Esophagus squamous epithelium (tissue), 5 donors: Measurements from ENCODE around the gene SMPD3. TPM values are rescaled to one million over a fixed set of nuclear protein-coding genes. Genes with fewer than 3 reads are reported as not detected.

Source experiments
- DNase-seq: peaks from one replicate; lab custom pipeline; 2025; lab: John Stamatoyannopoulos, UW
- H3K27ac ChIP-seq, 4 donors: fragments of 200-600 bp; sonication (generic); one replicate each; pipeline ENCODE4 v1.5.1; 2016 to 2019; ENCODE audit warnings: mild to moderate bottlenecking in 1 of 4
- H3K27me3 ChIP-seq, 4 donors: fragments of 200-600 bp; sonication (generic); 1 replicate in 3 of 4; 2 replicates in 1 of 4; pipeline versions ENCODE4 v1.5.1 to v1.6.0; 2017 to 2021; ENCODE audit warnings: antibody characterized with exemption in 1 of 4
- H3K36me3 ChIP-seq, 3 donors: fragments of 200-600 bp; sonication (generic); one replicate each; pipeline ENCODE4 v1.5.1; 2016 to 2019
- H3K4me1 ChIP-seq, 3 donors: fragments of 200-600 bp; sonication (generic); one replicate each; pipeline ENCODE4 v1.5.1; 2017 to 2019
- H3K4me3 ChIP-seq, 4 donors: fragments of 200-600 bp; sonication (generic); 1 replicate in 3 of 4; 2 replicates in 1 of 4; pipeline ENCODE4 v1.5.1; 2016 to 2019; ENCODE audit warnings: mild to moderate bottlenecking in 2 of 4, moderate library complexity in 1 of 4
- H3K9me3 ChIP-seq, 3 donors: fragments of 200-600 bp; sonication (generic); one replicate each; pipeline ENCODE4 v1.5.1; 2016 to 2019
- POLR2A ChIP-seq, 4 donors: fragments of 450-650 bp; IDR thresholded peaks; one replicate each; pipeline ENCODE4 v1.6.1; 2017; ENCODE audit warnings: antibody characterized with exemption in 4 of 4, mild to moderate bottlenecking in 4 of 4, moderate library complexity in 3 of 4
- WGBS, 2 donors: methylation state at CpG; one replicate each; pipeline ENCODE4 v1.1.5; 2018; 5-methylcytosine and 5-hydroxymethylcytosine counted together
- intact Hi-C: fragments of 100-400 bp; cut with DNase I; formaldehyde crosslinking; loops from one replicate; pipeline ENCODE4 v1.15.0; 2022
- total RNA-seq, 4 donors: library from RNA; depleted of rRNA; stranded (reverse); fragments of >200 nt; gene quantifications; one replicate each; pipeline ENCODE4 v1.1.0, GENCODE V29; 2016
- TF ChIP-seq, protein P1 (sequence below), 6 experiments: fragments of 450-650 bp in 4 of 6; fragments of 200-600 bp in 2 of 6; sonication (generic) in 2 of 6; IDR thresholded peaks; one replicate each; pipeline ENCODE4 v1.5.1; 2016 to 2019; ENCODE audit warnings: antibody characterized with exemption in 6 of 6, mild to moderate bottlenecking in 4 of 6, moderate library complexity in 4 of 6
- donor health status: DM: yes; HTN: yes; CAD: no.

Gene SMPD3
- total RNA-seq, 4 donors from 2014 or later: 0.18 to 2.3 (median 0.92) TPM

DNA sequence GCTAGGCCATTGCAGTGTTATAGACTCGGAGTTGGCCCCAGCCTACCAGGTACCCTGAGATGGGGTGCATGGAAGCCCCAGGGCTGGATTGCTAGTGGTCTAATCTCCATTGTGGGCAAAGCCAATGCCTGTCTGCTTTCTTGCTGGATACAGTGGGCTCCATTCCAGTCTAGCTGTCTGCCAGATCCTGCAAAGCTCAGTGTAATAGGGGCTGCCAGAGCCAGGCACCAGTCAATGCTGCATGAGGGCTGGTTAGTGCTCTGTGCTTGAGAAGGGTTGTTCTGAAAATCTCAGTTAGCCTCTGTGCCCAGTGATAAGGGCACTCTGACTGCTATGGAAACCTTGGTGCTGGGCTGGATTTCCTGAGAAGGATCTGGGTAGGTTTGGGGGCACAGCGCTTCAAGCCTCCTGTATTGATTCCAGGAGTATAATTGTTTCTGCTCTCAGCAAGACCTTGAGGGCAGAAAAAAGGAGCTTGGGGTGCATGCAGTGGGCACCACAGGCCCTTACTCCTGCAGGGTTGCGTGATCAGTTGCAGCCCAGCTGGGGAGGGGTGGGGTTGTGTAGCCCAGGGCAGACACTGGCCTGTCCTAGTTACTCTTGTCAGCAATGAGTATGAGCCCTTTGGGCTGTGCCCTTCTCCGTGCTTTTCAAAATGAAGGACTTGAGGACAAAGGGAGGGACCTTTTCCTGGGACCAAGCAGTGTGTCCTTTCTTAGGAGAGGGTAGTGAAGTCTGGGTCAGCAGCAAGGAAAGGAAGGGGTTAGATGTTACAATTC, 19.0 kb downstream of the SMPD3 start:
- Histone ChIP-seq H3K27me3 (peaks cover 0 to 30% (median 0%) of the 10 kb centered on the region in 4 donors), H3K27ac (no peak overlapping the region), H3K4me1 (peaks cover 0 to 3% (median 0%) of the 10 kb centered on the region in 3 donors), H3K4me3 (no peak overlapping the region), H3K36me3 (no peaks in the 10 kb centered on the region), H3K9me3 (no peaks in the 10 kb centered on the region)
- DNase-seq: no peak
- TF ChIP-seq, protein P1, sequence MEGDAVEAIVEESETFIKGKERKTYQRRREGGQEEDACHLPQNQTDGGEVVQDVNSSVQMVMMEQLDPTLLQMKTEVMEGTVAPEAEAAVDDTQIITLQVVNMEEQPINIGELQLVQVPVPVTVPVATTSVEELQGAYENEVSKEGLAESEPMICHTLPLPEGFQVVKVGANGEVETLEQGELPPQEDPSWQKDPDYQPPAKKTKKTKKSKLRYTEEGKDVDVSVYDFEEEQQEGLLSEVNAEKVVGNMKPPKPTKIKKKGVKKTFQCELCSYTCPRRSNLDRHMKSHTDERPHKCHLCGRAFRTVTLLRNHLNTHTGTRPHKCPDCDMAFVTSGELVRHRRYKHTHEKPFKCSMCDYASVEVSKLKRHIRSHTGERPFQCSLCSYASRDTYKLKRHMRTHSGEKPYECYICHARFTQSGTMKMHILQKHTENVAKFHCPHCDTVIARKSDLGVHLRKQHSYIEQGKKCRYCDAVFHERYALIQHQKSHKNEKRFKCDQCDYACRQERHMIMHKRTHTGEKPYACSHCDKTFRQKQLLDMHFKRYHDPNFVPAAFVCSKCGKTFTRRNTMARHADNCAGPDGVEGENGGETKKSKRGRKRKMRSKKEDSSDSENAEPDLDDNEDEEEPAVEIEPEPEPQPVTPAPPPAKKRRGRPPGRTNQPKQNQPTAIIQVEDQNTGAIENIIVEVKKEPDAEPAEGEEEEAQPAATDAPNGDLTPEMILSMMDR (IDR thresholded peaks at IDR 0.05): no peak
- TF ChIP-seq POLR2A (IDR thresholded peaks at IDR 0.05): no peak
- 100% methylated on average over 2 of the region's 4 CpGs; no CpG with 5 or more reads in 1 of the 2 donors for WGBS, 2 donors
- intact Hi-C loops: no loop called here

DNA sequence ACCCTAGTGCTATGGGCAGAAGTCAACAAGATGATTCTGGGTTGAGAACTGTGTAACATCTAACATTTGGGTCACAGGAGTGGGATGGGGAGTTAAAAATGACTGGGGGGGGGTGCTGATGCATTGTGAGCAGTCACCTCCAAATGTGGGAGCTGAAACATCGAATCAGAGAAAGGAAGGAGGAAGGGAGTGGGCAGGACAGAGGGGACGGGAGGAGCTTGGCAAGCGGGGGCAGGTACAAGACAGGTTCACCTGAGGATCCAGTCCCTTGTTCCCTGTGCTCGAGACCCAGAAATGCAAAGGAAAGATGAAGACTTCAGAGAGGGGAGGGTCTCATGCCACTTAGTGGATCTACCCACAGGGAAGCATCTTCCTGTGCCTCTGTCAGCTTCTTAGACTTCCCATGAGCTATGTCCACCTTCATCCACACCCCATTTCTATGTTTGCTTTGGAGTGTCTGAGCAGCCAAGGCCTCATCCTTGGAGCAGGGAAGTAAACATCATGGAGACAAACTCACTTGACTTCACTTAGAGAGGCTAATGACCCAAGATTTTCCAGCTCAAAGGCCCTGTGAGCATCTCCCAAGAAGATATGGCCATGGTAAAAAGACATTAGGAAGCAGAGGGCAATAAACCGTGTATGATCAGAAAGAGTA, 20.5 kb downstream of the SMPD3 start:
- Histone ChIP-seq H3K9me3 (no peaks in the 10 kb centered on the region), H3K36me3 (no peaks in the 10 kb centered on the region), H3K4me1 (peaks cover 0 to 3% (median 0%) of the 10 kb centered on the region in 3 donors), H3K27ac (no peak overlapping the region), H3K27me3 (peaks cover 0 to 42% (median 0%) of the 10 kb centered on the region in 4 donors), H3K4me3 (no peak overlapping the region)
- 68 to 73% methylated on average over 5 of the region's 5 CpGs for WGBS, 2 donors
- DNase-seq: no peak
- TF ChIP-seq, protein P1 (IDR thresholded peaks at IDR 0.05): no peak
- intact Hi-C loops: no loop called here

DNA sequence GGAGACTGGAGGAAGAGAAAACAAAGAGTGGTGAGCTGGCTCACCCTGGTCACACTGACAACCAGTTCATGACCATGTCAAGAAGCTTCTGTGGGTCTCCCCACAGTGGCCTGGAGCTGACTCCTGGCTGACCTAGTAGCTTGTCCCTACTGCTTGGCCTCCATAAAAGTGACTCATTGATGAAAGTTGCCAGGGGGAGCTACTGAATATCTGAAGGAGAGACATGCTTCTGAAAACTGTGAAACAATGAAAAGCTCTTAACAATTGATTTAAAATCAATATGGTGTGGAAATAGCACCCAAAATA, 22.0 kb downstream of the SMPD3 start:
- Histone ChIP-seq H3K36me3 (no peaks in the 10 kb centered on the region), H3K4me3 (no peak overlapping the region), H3K27ac (no peak overlapping the region), H3K27me3 (peaks cover 0 to 54% (median 0%) of the 10 kb centered on the region in 4 donors), H3K4me1 (peaks cover 0 to 3% (median 0%) of the 10 kb centered on the region in 3 donors), H3K9me3 (no peaks in the 10 kb centered on the region)
- DNase-seq: no peak
- intact Hi-C loops: no loop called here
- no peak for TF ChIP-seq POLR2A (IDR thresholded peaks at IDR 0.05)
- TF ChIP-seq, protein P1 (IDR thresholded peaks at IDR 0.05): no peak

DNA sequence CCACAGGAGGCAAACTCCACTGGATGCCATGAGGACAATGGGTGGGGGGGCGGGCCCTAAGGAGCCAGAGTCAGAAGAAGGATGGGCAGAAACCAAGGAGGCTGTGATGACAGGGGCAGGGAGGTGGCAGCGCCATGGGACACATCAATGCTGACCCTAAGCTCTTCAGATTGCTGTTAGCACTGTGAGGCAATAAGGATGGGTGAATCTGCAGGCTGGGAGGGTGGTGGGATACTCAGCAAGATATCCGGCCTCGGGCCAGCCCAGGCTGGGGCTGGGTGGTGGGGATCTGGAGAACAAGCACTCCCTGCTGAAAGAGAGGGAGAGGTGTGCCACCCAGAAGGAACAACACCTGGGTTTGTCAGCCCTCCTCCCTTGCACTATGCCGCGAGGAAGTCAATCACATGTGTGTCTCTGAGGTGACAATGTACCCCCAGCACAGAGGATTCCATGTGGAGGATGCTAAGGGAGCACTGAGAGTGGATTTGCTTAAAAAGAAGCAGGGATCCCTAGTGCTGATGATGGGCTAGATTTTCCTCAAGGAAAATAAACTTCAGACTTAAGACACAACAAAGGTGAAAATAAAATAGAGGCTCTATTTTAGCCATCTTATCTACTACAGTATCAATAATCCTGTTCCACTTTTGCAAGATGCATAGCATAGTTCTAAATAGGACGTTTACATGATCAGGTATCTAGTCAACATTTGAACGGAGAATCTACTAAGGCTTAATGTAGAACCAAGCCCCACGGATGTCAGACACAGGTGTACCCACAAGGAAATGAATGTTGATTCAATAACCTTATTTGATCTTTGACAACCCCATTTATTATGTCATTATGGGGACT, 22.6 kb downstream of the SMPD3 start:
- intact Hi-C loops: no loop called here
- Histone ChIP-seq H3K4me1 (peaks cover 0 to 3% (median 0%) of the 10 kb centered on the region in 3 donors), H3K4me3 (no peak overlapping the region), H3K9me3 (no peaks in the 10 kb centered on the region), H3K27me3 (peaks cover 0 to 57% (median 0%) of the 10 kb centered on the region in 4 donors), H3K27ac (no peak overlapping the region), H3K36me3 (no peaks in the 10 kb centered on the region)
- TF ChIP-seq, protein P1 (IDR thresholded peaks at IDR 0.05): no peak
- no peak for TF ChIP-seq POLR2A (IDR thresholded peaks at IDR 0.05)
- DNase-seq: no peak
- 43 to 60% methylated on average over 7 of the region's 9 CpGs for WGBS, 2 donors
